ENCODE results near the gene CERCAM.
"Not testable (repeated sequence)": the region's sequence is repeated elsewhere in the genome, so short reads cannot be mapped to it uniquely, and the experiment has no call there.

The CERCAM gene

GRCh38 chr9:128420060-128420650 lies 502 bp upstream of the CERCAM start:
- no peak for DNase-seq

GRCh38 chr9:128421482-128421996 lies 882 bp downstream of the CERCAM start:
- DNase-seq, result no peak

- DNase-seq, result not testable (repeated sequence)
These were observed 1.5 kb downstream of the CERCAM start for GRCh38 chr9:128422022-128422782.

- no peak for DNase-seq
These were observed 2.1 kb downstream of the CERCAM start for GRCh38 chr9:128422783-128423150.

- not testable (repeated sequence) for DNase-seq
These were observed 2.7 kb downstream of the CERCAM start for GRCh38 chr9:128423356-128423755.

GRCh38 chr9:128424268-128424780 lies 3.7 kb downstream of the CERCAM start:
- no peak for DNase-seq

- DNase-seq, result no peak
These were observed 8.2 kb downstream of the CERCAM start for GRCh38 chr9:128428644-128429512.

- DNase-seq, result no peak
These were observed 8.9 kb downstream of the CERCAM start for GRCh38 chr9:128429513-128430086.

- DNase-seq, result no peak
These were observed 10.6 kb downstream of the CERCAM start for GRCh38 chr9:128431207-128431606.

GRCh38 chr9:128434340-128434739 lies 13.7 kb downstream of the CERCAM start:
- DNase-seq, result no peak

GRCh38 chr9:128435611-128436010 lies 15.0 kb downstream of the CERCAM start:
- DNase-seq, result no peak

GRCh38 chr9:128438343-128439109 lies 17.9 kb downstream of the CERCAM start:
- DNase-seq, result peak; percentile 63

- DNase-seq, result no peak
These were observed 18.6 kb downstream of the CERCAM start for GRCh38 chr9:128439273-128439672.

- DNase-seq, result no peak
These were observed 21.5 kb downstream of the CERCAM start for GRCh38 chr9:128442150-128442549.

GRCh38 chr9:128446505-128446904 lies 25.8 kb downstream of the CERCAM start:
- not testable (repeated sequence) for DNase-seq

- DNase-seq, result no peak
These were observed 28.1 kb downstream of the CERCAM start for GRCh38 chr9:128448746-128449145.

GRCh38 chr9:128454991-128455390 lies 34.3 kb downstream of the CERCAM start:
- DNase-seq, result no peak

- peak; percentile 94 for DNase-seq
These were observed 35.4 kb downstream of the CERCAM start, which contains the start of gene ODF2 for GRCh38 chr9:128455849-128456612. TSS of gene ODF2 (plus strand) at chr9:128456006. CDS start at chr9:128456092, 86 bp downstream.

GRCh38 chr9:128456613-128457061 lies 36.0 kb downstream of the CERCAM start:
- DNase-seq, result peak; percentile 61

GRCh38 chr9:128457207-128457606 lies 36.5 kb downstream of the CERCAM start:
- DNase-seq, result no peak

- no peak for DNase-seq
These were observed 38.4 kb downstream of the CERCAM start for GRCh38 chr9:128459011-128459410.
